SK-N-SH (cell line): ENCODE data around the gene MIPEP.

Experiments used
- EZH2phosphoT487 ChIP-seq: fragments of 200-600 bp; sonication (generic); IDR thresholded peaks from 2 replicates; pipeline ENCODE4 v1.6.1; 2017; ENCODE audit warnings: low read depth, mixed run types, mild to moderate bottlenecking, antibody characterized with exemption, moderate library complexity, borderline replicate concordance
- SIN3A ChIP-seq: IDR thresholded peaks from 2 replicates; pipeline ENCODE4 v1.6.1; 2012; ENCODE audit warnings: low read depth, mild to moderate bottlenecking, low read length, moderate library complexity, borderline replicate concordance
- YY1 ChIP-seq: IDR thresholded peaks from 2 replicates; pipeline ENCODE4 v1.4.0; 2012; ENCODE audit warnings: low read depth, mild to moderate bottlenecking
- TF ChIP-seq, protein P1 (sequence below): IDR thresholded peaks from 2 replicates; pipeline ENCODE4 v1.4.0; 2012; ENCODE audit warnings: low read depth
- TF ChIP-seq, protein P2 (sequence below): IDR thresholded peaks from 2 replicates; pipeline ENCODE4; 2012
- TF ChIP-seq, protein P3 (sequence below): fragments of 200-600 bp; sonication (generic); IDR thresholded peaks from 2 replicates; pipeline ENCODE4 v1.6.1; 2017; ENCODE audit warnings: antibody characterized with exemption, mild to moderate bottlenecking, moderate library complexity

DNA sequence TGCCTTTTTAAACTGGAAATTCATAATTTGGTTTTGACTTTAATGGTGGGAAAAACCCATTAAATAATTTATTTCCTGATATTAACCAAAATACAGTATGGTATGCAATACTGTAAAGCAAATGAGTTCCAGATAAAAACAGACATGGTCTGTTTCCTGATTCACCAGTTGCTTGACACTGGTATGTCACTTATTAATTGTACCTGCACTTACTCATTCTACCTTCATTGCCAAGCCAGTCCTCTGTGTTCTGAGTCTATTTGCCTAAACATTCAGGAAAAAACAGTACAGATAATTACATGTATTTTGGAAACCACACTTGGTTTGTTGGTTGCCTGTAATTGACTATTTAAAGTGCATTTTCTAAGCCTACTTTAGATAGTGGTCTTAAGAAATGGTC is 159.7 kb downstream of the MIPEP start:
- TF ChIP-seq EZH2phosphoT487 (no peak), SIN3A (no peak), YY1 (no peak)
- TF ChIP-seq, protein P1, sequence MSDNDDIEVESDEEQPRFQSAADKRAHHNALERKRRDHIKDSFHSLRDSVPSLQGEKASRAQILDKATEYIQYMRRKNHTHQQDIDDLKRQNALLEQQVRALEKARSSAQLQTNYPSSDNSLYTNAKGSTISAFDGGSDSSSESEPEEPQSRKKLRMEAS, result no peak
- TF ChIP-seq, protein P2, sequence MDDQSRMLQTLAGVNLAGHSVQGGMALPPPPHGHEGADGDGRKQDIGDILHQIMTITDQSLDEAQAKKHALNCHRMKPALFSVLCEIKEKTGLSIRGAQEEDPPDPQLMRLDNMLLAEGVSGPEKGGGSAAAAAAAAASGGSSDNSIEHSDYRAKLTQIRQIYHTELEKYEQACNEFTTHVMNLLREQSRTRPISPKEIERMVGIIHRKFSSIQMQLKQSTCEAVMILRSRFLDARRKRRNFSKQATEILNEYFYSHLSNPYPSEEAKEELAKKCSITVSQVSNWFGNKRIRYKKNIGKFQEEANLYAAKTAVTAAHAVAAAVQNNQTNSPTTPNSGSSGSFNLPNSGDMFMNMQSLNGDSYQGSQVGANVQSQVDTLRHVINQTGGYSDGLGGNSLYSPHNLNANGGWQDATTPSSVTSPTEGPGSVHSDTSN, result no peak
- TF ChIP-seq, protein P3, sequence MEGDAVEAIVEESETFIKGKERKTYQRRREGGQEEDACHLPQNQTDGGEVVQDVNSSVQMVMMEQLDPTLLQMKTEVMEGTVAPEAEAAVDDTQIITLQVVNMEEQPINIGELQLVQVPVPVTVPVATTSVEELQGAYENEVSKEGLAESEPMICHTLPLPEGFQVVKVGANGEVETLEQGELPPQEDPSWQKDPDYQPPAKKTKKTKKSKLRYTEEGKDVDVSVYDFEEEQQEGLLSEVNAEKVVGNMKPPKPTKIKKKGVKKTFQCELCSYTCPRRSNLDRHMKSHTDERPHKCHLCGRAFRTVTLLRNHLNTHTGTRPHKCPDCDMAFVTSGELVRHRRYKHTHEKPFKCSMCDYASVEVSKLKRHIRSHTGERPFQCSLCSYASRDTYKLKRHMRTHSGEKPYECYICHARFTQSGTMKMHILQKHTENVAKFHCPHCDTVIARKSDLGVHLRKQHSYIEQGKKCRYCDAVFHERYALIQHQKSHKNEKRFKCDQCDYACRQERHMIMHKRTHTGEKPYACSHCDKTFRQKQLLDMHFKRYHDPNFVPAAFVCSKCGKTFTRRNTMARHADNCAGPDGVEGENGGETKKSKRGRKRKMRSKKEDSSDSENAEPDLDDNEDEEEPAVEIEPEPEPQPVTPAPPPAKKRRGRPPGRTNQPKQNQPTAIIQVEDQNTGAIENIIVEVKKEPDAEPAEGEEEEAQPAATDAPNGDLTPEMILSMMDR, result no peak
